Thoracic aorta endothelial cell (primary cell): ENCODE data around the gene RCOR1. TPM values are rescaled to one million over a fixed set of nuclear protein-coding genes. Genes with fewer than 3 reads are reported as not detected.

Source experiments
- small RNA-seq: library from RNA; depleted of rRNA; stranded (forward); fragments of <200 nt; gene quantifications from one replicate; pipeline ENCODE3, GENCODE V24; 2012
- total RNA-seq: library from RNA; depleted of rRNA; stranded (reverse); fragments of >200 nt; gene quantifications from 2 replicates; pipeline ENCODE4 v1.2.3, GENCODE V29; 2012

RCOR1 gene
- 27.5 and 31.2 TPM in 2 replicates for total RNA-seq

GRCh38 chr14:102591944-102592762 is at the start of gene RCOR1:
Gene RCOR1, plus strand, starts transcription at chr14:102592649. Its CDS starts 238 bp downstream, at chr14:102592887.

GRCh38 chr14:102776761-102777710 is 184.6 kb downstream of the RCOR1 start, which contains the start of gene TRAF3:
Gene TRAF3, plus strand, starts transcription at chr14:102777449. Its CDS starts 92,753 bp downstream, at chr14:102870202.

Small RNA genes within 50 kb of the gene (small RNA-seq; reads per million reads assigned to genes)
- gene RF00019 (not detected), gene RN7SL546P (not detected)

Other genes starting within 250 kb of the RCOR1 start
- gene CINP, start 229.8 kb upstream of the RCOR1 start, total RNA-seq: 54.9 and 60.9 TPM in 2 replicates
- gene TECPR2, start 229.7 kb upstream of the RCOR1 start, total RNA-seq: 13.8 and 24.4 TPM in 2 replicates
- gene ANKRD9, start 82.9 kb upstream of the RCOR1 start, total RNA-seq: 9.1 and 16.6 TPM in 2 replicates
- 27.7 and 28.6 TPM in 2 replicates for gene TRAF3, start 184.8 kb downstream of the RCOR1 start, total RNA-seq